NCI-H82 treated with DMSO at 0.1 percent for 48 hours (cell line): Measurements from ENCODE around the gene SSX2IP.
A peak's percentile ranks its signal among the peaks of the same experiment; 100 is the strongest.
"Not testable (repeated sequence)": the region's sequence is repeated elsewhere in the genome, so short reads cannot be mapped to it uniquely, and the experiment has no call there.

Source experiments
- DNase-seq: peaks from one replicate; lab custom pipeline; 2025; ENCODE audit not compliant: unreplicated experiment; lab: John Stamatoyannopoulos, UW

SSX2IP gene

GRCh38 chr1:84620720-84621313 lies 69.4 kb downstream of the SSX2IP start:
- DNase-seq, result peak; percentile 36

- no peak for DNase-seq
Observed at GRCh38 chr1:84619383-84620102, 70.7 kb downstream of the SSX2IP start.

- no peak for DNase-seq
Observed at GRCh38 chr1:84617349-84617748, 72.9 kb downstream of the SSX2IP start.

- DNase-seq, result no peak
Observed at GRCh38 chr1:84615790-84616189, 74.5 kb downstream of the SSX2IP start.

- DNase-seq, result no peak
Observed at GRCh38 chr1:84613887-84614286, 76.4 kb downstream of the SSX2IP start.

- DNase-seq, result no peak
Observed at GRCh38 chr1:84613026-84613425, 77.2 kb downstream of the SSX2IP start.

GRCh38 chr1:84611796-84612195 lies 78.5 kb downstream of the SSX2IP start:
- DNase-seq, result no peak

GRCh38 chr1:84611091-84611490 lies 79.2 kb downstream of the SSX2IP start:
- DNase-seq, result no peak

- DNase-seq, result no peak
Observed at GRCh38 chr1:84606977-84607376, 83.3 kb downstream of the SSX2IP start.

- no peak for DNase-seq
Observed at GRCh38 chr1:84605157-84605556, 85.1 kb downstream of the SSX2IP start.

- DNase-seq, result peak; percentile 52
Observed at GRCh38 chr1:84603941-84604830, 86.1 kb downstream of the SSX2IP start.

GRCh38 chr1:84603223-84603622 lies 87.0 kb downstream of the SSX2IP start:
- no peak for DNase-seq

GRCh38 chr1:84600796-84601195 lies 89.5 kb downstream of the SSX2IP start:
- DNase-seq, result no peak

- no peak for DNase-seq
Observed at GRCh38 chr1:84598846-84599741, 91.2 kb downstream of the SSX2IP start.

GRCh38 chr1:84598418-84598817 lies 91.8 kb downstream of the SSX2IP start:
- no peak for DNase-seq

GRCh38 chr1:84597011-84597410 lies 93.2 kb downstream of the SSX2IP start:
- DNase-seq, result no peak

- not testable (repeated sequence) for DNase-seq
Observed at GRCh38 chr1:84594959-84595358, 95.3 kb downstream of the SSX2IP start.
